Activated CD8-positive, alpha-beta T cell treated with anti-CD3 and anti-CD28 coated beads for 36 hours (primary cell): ENCODE results near the gene L2HGDH. TPM values are rescaled to one million over a fixed set of nuclear protein-coding genes. Genes with fewer than 3 reads are reported as not detected.

Experiments used
- ATAC-seq: fragments of 200-7000 bp; cut with Tn5 transposase; one replicate; pipeline ENCODE4 v1.10.0; 2021; ENCODE audit warnings: mild to moderate bottlenecking, moderate library complexity
- CTCF ChIA-PET: fragments of 350-600 bp; sonication (Branson Sonifier 250); formaldehyde crosslinking; loops from one replicate; lab custom pipeline; 2021; ENCODE audit warnings: antibody characterized with exemption; lab: Charles Lee
- POLR2A ChIA-PET: fragments of 350-600 bp; sonication (Branson Sonifier 250); formaldehyde crosslinking; loops from one replicate; lab custom pipeline; 2021; ENCODE audit warnings: antibody characterized with exemption; lab: Charles Lee
- DNase-seq: peaks from one replicate; pipeline ENCODE4 v3.0.0-alpha.2; 2020
- H3K27ac Mint-ChIP-seq: one replicate; pipeline ENCODE4 v1.8.0; 2021; ENCODE audit warnings: mild to moderate bottlenecking, mixed read lengths
- H3K27me3 Mint-ChIP-seq: one replicate; pipeline ENCODE4 v1.8.0; 2021; ENCODE audit warnings: mixed read lengths
- H3K36me3 Mint-ChIP-seq: one replicate; pipeline ENCODE4 v1.8.0; 2021; ENCODE audit warnings: low read depth, mixed read lengths
- H3K4me1 Mint-ChIP-seq: one replicate; pipeline ENCODE4 v1.8.0; 2021; ENCODE audit warnings: low read depth, mixed read lengths
- H3K4me3 Mint-ChIP-seq: one replicate; pipeline ENCODE4 v1.8.0; 2021; ENCODE audit warnings: mild to moderate bottlenecking, moderate library complexity, mixed read lengths
- H3K9me3 Mint-ChIP-seq: one replicate; pipeline ENCODE4 v1.8.0; 2021; ENCODE audit warnings: mixed read lengths
- intact Hi-C: fragments of 100-400 bp; cut with micrococcal nuclease; formaldehyde crosslinking; loops from one replicate; pipeline ENCODE4 v1.10.0; 2022
- total RNA-seq, 2 experiments: library from RNA; stranded (reverse); gene quantifications; one replicate each; pipeline ENCODE4 v1.2.3, GENCODE V29; 2021
- TF ChIP-seq, protein P1 (sequence below): fragments of 200-600 bp; IDR thresholded peaks from one replicate; pipeline ENCODE4 v1.8.0; 2022; ENCODE audit warnings: antibody characterized with exemption, mild to moderate bottlenecking

The L2HGDH gene
- total RNA-seq, 2 experiments from 2014 or later: 18.4 to 18.8 TPM

GRCh38 chr14:50338587-50338986, 26.6 kb upstream of the L2HGDH start:
- peaks cover 28% of the 10 kb centered on the region for H3K4me1 Mint-ChIP-seq
- intact Hi-C loops: no loop called here
- ChIA-PET POLR2A (interaction anchor here (0.7 kb wide), 1 partner anchor 682 kb away, joined by 3 read pairs; no protein-coding TSS in a partner anchor), CTCF (interaction anchor here (1.5 kb wide), 1 partner anchor 193 kb away, joined by 3 read pairs; the partner anchor contains the start of gene MAP4K5)
- no peaks in the 10 kb centered on the region for H3K9me3 Mint-ChIP-seq
- ATAC-seq (no peak), DNase-seq (no peak)
- TF ChIP-seq, protein P1, sequence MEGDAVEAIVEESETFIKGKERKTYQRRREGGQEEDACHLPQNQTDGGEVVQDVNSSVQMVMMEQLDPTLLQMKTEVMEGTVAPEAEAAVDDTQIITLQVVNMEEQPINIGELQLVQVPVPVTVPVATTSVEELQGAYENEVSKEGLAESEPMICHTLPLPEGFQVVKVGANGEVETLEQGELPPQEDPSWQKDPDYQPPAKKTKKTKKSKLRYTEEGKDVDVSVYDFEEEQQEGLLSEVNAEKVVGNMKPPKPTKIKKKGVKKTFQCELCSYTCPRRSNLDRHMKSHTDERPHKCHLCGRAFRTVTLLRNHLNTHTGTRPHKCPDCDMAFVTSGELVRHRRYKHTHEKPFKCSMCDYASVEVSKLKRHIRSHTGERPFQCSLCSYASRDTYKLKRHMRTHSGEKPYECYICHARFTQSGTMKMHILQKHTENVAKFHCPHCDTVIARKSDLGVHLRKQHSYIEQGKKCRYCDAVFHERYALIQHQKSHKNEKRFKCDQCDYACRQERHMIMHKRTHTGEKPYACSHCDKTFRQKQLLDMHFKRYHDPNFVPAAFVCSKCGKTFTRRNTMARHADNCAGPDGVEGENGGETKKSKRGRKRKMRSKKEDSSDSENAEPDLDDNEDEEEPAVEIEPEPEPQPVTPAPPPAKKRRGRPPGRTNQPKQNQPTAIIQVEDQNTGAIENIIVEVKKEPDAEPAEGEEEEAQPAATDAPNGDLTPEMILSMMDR: no peak
- peaks cover 1% of the 10 kb centered on the region for H3K36me3 Mint-ChIP-seq
- H3K27me3 Mint-ChIP-seq: no peaks in the 10 kb centered on the region
- H3K27ac Mint-ChIP-seq: no peak overlapping the region
- no peak overlapping the region for H3K4me3 Mint-ChIP-seq

GRCh38 chr14:50335989-50336824, 24.2 kb upstream of the L2HGDH start:
- peaks cover 1% of the 10 kb centered on the region for H3K36me3 Mint-ChIP-seq
- peak overlapping the region; percentile 68 for H3K27ac Mint-ChIP-seq
- H3K4me1 Mint-ChIP-seq: peaks cover 15% of the 10 kb centered on the region
- ChIA-PET CTCF (interaction anchor here (1.3 to 1.9 kb wide), 3 partner anchors 12 to 18 kb away, joined by 3 to 6 read pairs (median 6); no protein-coding TSS in a partner anchor), POLR2A (interaction anchor here (0.5 to 1.2 kb wide), 5 partner anchors 23 to 194 kb away, joined by 3 to 4 read pairs (median 3); partner anchors contain the start of gene CDKL1)
- DNase-seq (peak; percentile 34), ATAC-seq (peak; percentile 55)
- peak overlapping the region; percentile 6 for H3K4me3 Mint-ChIP-seq
- no peaks in the 10 kb centered on the region for H3K27me3 Mint-ChIP-seq
- TF ChIP-seq, protein P1: no peak
- intact Hi-C loops: no loop called here
- no peaks in the 10 kb centered on the region for H3K9me3 Mint-ChIP-seq

GRCh38 chr14:50335389-50335788, 23.4 kb upstream of the L2HGDH start:
- CTCF ChIA-PET: interaction anchor here (1.3 to 1.9 kb wide), 3 partner anchors 12 to 17 kb away, joined by 3 to 6 read pairs (median 6); no protein-coding TSS in a partner anchor
- no peak overlapping the region for H3K27ac Mint-ChIP-seq
- DNase-seq (no peak), ATAC-seq (no peak)
- no peak overlapping the region for H3K4me3 Mint-ChIP-seq
- peaks cover 15% of the 10 kb centered on the region for H3K4me1 Mint-ChIP-seq
- H3K27me3 Mint-ChIP-seq: no peaks in the 10 kb centered on the region
- peaks cover 1% of the 10 kb centered on the region for H3K36me3 Mint-ChIP-seq
- H3K9me3 Mint-ChIP-seq: no peaks in the 10 kb centered on the region
- TF ChIP-seq, protein P1: no peak
- POLR2A ChIA-PET: interaction anchor here (0.5 to 1.2 kb wide), 4 partner anchors 22 to 103 kb away, joined by 3 to 4 read pairs (median 3); partner anchors contain the start of gene CDKL1
- intact Hi-C loops: no loop called here

GRCh38 chr14:50334211-50334610, 22.2 kb upstream of the L2HGDH start:
- H3K27ac Mint-ChIP-seq: no peak overlapping the region
- ATAC-seq (no peak), DNase-seq (no peak)
- no peak overlapping the region for H3K4me3 Mint-ChIP-seq
- no peaks in the 10 kb centered on the region for H3K9me3 Mint-ChIP-seq
- peaks cover 15% of the 10 kb centered on the region for H3K4me1 Mint-ChIP-seq
- intact Hi-C loops: no loop called here
- H3K36me3 Mint-ChIP-seq: peaks cover 1% of the 10 kb centered on the region
- TF ChIP-seq, protein P1: no peak
- ChIA-PET POLR2A (no interaction called here), CTCF (interaction anchor here (0.7 kb wide), 1 partner anchor 116 kb away, joined by 3 read pairs; no protein-coding TSS in a partner anchor)
- no peaks in the 10 kb centered on the region for H3K27me3 Mint-ChIP-seq
